WERI-Rb-1 (cell line): ENCODE measurements around the gene DHRS7B.

Source experiments
- DNase-seq: peaks from one replicate; pipeline ENCODE4 v3.0.0-alpha.2; 2020
- H3K27ac ChIP-seq: fragments of 250-450 bp; sonication (Bioruptor Pico); 2 replicates; pipeline ENCODE4 v1.5.1; 2020; ENCODE audit warnings: mild to moderate bottlenecking, moderate library complexity
- H3K27me3 ChIP-seq: fragments of 250-450 bp; sonication (Bioruptor Pico); 2 replicates; pipeline ENCODE4 v1.5.1; 2021; ENCODE audit warnings: mild to moderate bottlenecking, low read depth, moderate library complexity; ENCODE audit not compliant: insufficient read depth, severe bottlenecking
- H3K36me3 ChIP-seq: fragments of 250-450 bp; sonication (Bioruptor Pico); 2 replicates; pipeline ENCODE4 v1.5.1; 2020; ENCODE audit warnings: mild to moderate bottlenecking, moderate library complexity
- H3K4me3 ChIP-seq: 2 replicates; pipeline ENCODE4 v1.5.1; 2011; ENCODE audit warnings: low read depth, mild to moderate bottlenecking, control low read depth, low read length
- H3K9me3 ChIP-seq: fragments of 250-450 bp; sonication (Bioruptor Pico); 2 replicates; pipeline ENCODE4 v1.5.1; 2021; ENCODE audit warnings: mild to moderate bottlenecking, moderate library complexity; ENCODE audit not compliant: severe bottlenecking
- CTCF ChIP-seq: IDR thresholded peaks from 2 replicates; pipeline ENCODE4 v1.5.1; 2011; ENCODE audit warnings: low read depth, mild to moderate bottlenecking, control low read depth, inconsistent platforms, low read length

DHRS7B gene

GRCh38 chr17:21160401-21160800 is 33.6 kb downstream of the DHRS7B start:
- Histone ChIP-seq H3K9me3 (no peaks in the 10 kb centered on the region), H3K4me3 (no peak overlapping the region), H3K27ac (no peak overlapping the region), H3K27me3 (no peaks in the 10 kb centered on the region), H3K36me3 (no peaks in the 10 kb centered on the region)
- no peak for TF ChIP-seq CTCF
- no peak for DNase-seq

GRCh38 chr17:21161498-21162393 is 35.0 kb downstream of the DHRS7B start:
- DNase-seq, result no peak
- H3K9me3 ChIP-seq, result no peaks in the 10 kb centered on the region
- no peak for TF ChIP-seq CTCF
- no peaks in the 10 kb centered on the region for H3K36me3 ChIP-seq
- no peak overlapping the region for H3K27ac ChIP-seq
- no peaks in the 10 kb centered on the region for H3K27me3 ChIP-seq
- H3K4me3 ChIP-seq, result no peak overlapping the region

- no peak for TF ChIP-seq CTCF
- no peaks in the 10 kb centered on the region for H3K27me3 ChIP-seq
- H3K36me3 ChIP-seq, result no peaks in the 10 kb centered on the region
- DNase-seq, result no peak
- H3K4me3 ChIP-seq, result no peak overlapping the region
- no peaks in the 10 kb centered on the region for H3K9me3 ChIP-seq
- H3K27ac ChIP-seq, result no peak overlapping the region
These were observed 35.6 kb downstream of the DHRS7B start for GRCh38 chr17:21162394-21162775.

- Histone ChIP-seq H3K27ac (no peak overlapping the region), H3K4me3 (no peak overlapping the region), H3K27me3 (no peaks in the 10 kb centered on the region), H3K36me3 (no peaks in the 10 kb centered on the region), H3K9me3 (no peaks in the 10 kb centered on the region)
- DNase-seq, result no peak
- TF ChIP-seq CTCF, result no peak
These were observed 36.3 kb downstream of the DHRS7B start for GRCh38 chr17:21163101-21163500.

DNA sequence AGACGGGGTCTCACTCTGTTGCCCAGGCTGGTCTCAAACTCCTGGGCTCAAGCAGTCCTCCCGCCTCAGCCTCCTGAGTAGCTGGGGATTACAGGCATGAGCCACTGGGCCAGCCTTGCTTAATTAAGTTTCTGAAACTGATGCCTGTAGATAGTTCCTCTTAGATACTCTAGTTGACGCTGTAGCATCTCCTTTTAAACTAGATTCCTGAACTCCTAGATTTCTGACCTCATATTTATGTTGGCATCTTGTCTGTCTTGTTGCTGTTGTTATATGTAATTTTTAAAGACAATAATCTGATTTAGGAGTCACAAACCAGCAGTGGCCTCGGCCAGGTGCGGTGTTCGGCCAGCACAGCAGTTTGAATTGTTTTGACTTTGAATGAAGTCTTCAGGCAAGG is 37.5 kb downstream of the DHRS7B start:
- no peak for TF ChIP-seq CTCF

DNA sequence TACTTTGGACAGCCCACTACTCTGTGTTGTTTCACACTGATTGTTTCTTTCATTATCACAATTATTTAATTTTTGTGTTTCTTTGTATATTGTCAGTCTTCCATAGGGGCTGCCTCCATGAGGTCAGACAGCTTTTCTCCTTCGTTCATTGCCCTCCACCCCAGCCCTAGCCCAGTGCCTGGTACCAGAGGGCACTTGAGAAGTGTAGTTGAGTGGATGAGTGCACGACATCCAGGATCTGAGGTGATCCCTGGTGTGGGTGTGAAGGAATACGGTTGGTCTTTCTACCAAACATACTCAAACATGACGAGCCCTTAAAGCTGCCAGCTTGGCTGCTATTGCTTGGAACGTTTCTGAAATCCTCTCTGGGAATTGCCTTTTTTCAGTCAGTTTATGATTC is 37.9 kb downstream of the DHRS7B start:
- no peak overlapping the region for H3K27ac ChIP-seq
- H3K36me3 ChIP-seq, result no peaks in the 10 kb centered on the region
- no peaks in the 10 kb centered on the region for H3K9me3 ChIP-seq
- no peaks in the 10 kb centered on the region for H3K27me3 ChIP-seq
- TF ChIP-seq CTCF, result no peak
- no peak overlapping the region for H3K4me3 ChIP-seq
- no peak for DNase-seq

More for the DNA sequence above, 37.5 kb downstream of the DHRS7B start:
- Histone ChIP-seq H3K27me3 (no peaks in the 10 kb centered on the region), H3K4me3 (no peak overlapping the region), H3K36me3 (no peaks in the 10 kb centered on the region), H3K27ac (no peak overlapping the region), H3K9me3 (no peaks in the 10 kb centered on the region)
- no peak for DNase-seq
